Adrenal gland (tissue), 5 donors: Measurements from ENCODE around the gene BABAM2.

Source experiments
- POLR2A ChIP-seq, 2 donors: fragments of 450-650 bp; IDR thresholded peaks; one replicate each; pipeline ENCODE4 v1.6.1; 2017; ENCODE audit warnings: antibody characterized with exemption in 2 of 2, mild to moderate bottlenecking in 2 of 2, moderate library complexity in 1 of 2
- TF ChIP-seq, protein P1 (sequence below), 6 experiments: fragments of 450-650 bp in 4 of 6; fragments of 200-600 bp in 2 of 6; sonication (generic) in 1 of 6; IDR thresholded peaks; 1 replicate in 5 of 6; 2 replicates in 1 of 6; pipeline versions ENCODE4 v1.5.1 to v1.8.0; 2016 to 2021; ENCODE audit warnings: antibody characterized with exemption in 6 of 6, mild to moderate bottlenecking in 2 of 6, moderate library complexity in 1 of 6
- donor health status: DM: no; HTN: no; CAD: no.

DNA sequence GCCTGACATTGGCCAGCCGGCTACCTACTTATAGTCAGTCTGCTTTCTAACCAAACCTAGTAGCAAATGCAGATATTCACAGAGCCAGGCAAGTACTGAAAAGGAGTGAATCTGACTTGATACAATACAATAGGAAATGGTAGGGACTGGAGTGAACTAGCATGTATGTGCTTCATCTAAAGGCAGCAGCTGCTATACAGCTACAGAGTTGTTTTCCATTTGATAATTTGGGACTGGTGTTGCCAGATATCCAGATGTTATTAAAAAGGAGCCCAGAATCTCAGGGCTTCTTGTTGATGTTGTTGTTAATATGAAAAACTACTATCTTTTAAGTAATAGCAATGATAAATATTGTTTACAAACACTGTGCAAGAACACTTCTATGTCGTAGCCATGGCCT is 159.4 kb downstream of the BABAM2 start:
- TF ChIP-seq, protein P1, sequence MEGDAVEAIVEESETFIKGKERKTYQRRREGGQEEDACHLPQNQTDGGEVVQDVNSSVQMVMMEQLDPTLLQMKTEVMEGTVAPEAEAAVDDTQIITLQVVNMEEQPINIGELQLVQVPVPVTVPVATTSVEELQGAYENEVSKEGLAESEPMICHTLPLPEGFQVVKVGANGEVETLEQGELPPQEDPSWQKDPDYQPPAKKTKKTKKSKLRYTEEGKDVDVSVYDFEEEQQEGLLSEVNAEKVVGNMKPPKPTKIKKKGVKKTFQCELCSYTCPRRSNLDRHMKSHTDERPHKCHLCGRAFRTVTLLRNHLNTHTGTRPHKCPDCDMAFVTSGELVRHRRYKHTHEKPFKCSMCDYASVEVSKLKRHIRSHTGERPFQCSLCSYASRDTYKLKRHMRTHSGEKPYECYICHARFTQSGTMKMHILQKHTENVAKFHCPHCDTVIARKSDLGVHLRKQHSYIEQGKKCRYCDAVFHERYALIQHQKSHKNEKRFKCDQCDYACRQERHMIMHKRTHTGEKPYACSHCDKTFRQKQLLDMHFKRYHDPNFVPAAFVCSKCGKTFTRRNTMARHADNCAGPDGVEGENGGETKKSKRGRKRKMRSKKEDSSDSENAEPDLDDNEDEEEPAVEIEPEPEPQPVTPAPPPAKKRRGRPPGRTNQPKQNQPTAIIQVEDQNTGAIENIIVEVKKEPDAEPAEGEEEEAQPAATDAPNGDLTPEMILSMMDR (IDR thresholded peaks at IDR 0.05): no peak
- TF ChIP-seq POLR2A (IDR thresholded peaks at IDR 0.05): no peak
